AG09319 (cell line): ENCODE results near the gene HEXD.

Experiments
- DNase-seq: peaks from one replicate; pipeline ENCODE4 v3.0.0-alpha.2; 2010; ENCODE audit warnings: low read depth; ENCODE audit errors: extremely low read depth
- TF ChIP-seq, protein P1 (sequence below): IDR thresholded peaks from 2 replicates; pipeline ENCODE4 v1.5.1; 2011; ENCODE audit warnings: low read depth, mild to moderate bottlenecking, inconsistent platforms, low read length, moderate library complexity

Gene HEXD

DNA sequence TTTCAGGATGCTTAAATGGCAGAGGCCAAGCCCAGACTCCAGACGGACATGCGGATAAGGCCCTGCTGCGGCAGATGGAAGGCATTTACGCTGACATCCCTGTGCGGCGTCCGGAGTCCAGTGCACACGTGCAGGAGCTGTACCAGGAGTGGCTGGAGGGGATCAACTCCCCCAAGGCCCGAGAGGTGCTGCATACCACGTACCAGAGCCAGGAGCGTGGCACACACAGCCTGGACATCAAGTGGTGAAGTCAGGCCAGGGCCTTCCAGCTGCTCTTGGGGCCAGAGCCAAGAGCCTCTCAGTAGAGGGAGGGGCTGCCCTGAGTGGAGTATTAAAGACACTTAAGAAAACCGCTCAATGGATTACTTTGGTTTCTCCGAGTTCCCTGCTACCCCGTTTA is 69.8 kb downstream of the HEXD start:
- DNase-seq, result no peak

GRCh38 chr17:82489117-82489516 is 71.0 kb downstream of the HEXD start:
- TF ChIP-seq, protein P1, sequence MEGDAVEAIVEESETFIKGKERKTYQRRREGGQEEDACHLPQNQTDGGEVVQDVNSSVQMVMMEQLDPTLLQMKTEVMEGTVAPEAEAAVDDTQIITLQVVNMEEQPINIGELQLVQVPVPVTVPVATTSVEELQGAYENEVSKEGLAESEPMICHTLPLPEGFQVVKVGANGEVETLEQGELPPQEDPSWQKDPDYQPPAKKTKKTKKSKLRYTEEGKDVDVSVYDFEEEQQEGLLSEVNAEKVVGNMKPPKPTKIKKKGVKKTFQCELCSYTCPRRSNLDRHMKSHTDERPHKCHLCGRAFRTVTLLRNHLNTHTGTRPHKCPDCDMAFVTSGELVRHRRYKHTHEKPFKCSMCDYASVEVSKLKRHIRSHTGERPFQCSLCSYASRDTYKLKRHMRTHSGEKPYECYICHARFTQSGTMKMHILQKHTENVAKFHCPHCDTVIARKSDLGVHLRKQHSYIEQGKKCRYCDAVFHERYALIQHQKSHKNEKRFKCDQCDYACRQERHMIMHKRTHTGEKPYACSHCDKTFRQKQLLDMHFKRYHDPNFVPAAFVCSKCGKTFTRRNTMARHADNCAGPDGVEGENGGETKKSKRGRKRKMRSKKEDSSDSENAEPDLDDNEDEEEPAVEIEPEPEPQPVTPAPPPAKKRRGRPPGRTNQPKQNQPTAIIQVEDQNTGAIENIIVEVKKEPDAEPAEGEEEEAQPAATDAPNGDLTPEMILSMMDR, result no peak
- no peak for DNase-seq

More for the DNA sequence above, 69.8 kb downstream of the HEXD start:
- TF ChIP-seq, protein P1, result no peak

GRCh38 chr17:82489851-82490511 is 71.8 kb downstream of the HEXD start:
- DNase-seq, result no peak
- TF ChIP-seq, protein P1, result no peak

- no peak for DNase-seq
- TF ChIP-seq, protein P1, result no peak
Measured at GRCh38 chr17:82490512-82491195, 72.5 kb downstream of the HEXD start.

GRCh38 chr17:82491196-82491530 is 73.0 kb downstream of the HEXD start:
- TF ChIP-seq, protein P1, result no peak
- DNase-seq, result no peak

- TF ChIP-seq, protein P1, result no peak
- DNase-seq, result no peak
Measured at GRCh38 chr17:82491533-82491932, 73.4 kb downstream of the HEXD start.
